DND-41 (cell line): Measurements from ENCODE around the gene IGSF22.

ENCODE experiments used
- CTCF ChIP-seq: IDR thresholded peaks from 2 replicates; pipeline ENCODE4 v1.5.1; 2012; ENCODE audit warnings: borderline replicate concordance, low read length, moderate library complexity, mild to moderate bottlenecking; ENCODE audit not compliant: poor library complexity, severe bottlenecking; ENCODE audit errors: extremely low read depth
- EZH2 ChIP-seq: IDR thresholded peaks from 3 replicates; pipeline ENCODE4 v1.6.1; 2012; ENCODE audit warnings: borderline replicate concordance, low read depth, mild to moderate bottlenecking, moderate library complexity, low read length, inconsistent platforms; ENCODE audit not compliant: severe bottlenecking

GRCh38 chr11:18737642-18738041 is 11.7 kb upstream of the IGSF22 start:
- TF ChIP-seq CTCF (no peak), EZH2 (no peak)
